Measurements from ENCODE around the gene DEFB113.
"Not testable (repeated sequence)": the region's sequence is repeated elsewhere in the genome, so short reads cannot be mapped to it uniquely, and the experiment has no call there.

DEFB113 gene

GRCh38 chr6:49944068-49944467 lies 25.4 kb downstream of the DEFB113 start:
- not testable (repeated sequence) for H3K27ac ChIP-seq (ENCODE audit: insufficient read depth, low read length, poor library complexity, severe bottlenecking); H3K27me3 ChIP-seq (replicated peaks; ENCODE audit: control insufficient read depth, insufficient read depth, low read length, poor library complexity, severe bottlenecking); DNase-seq; H3K4me1 ChIP-seq (ENCODE audit: control insufficient read depth, insufficient read depth, low read length, poor library complexity, severe bottlenecking); H3K36me3 ChIP-seq (ENCODE audit: control insufficient read depth, insufficient read depth, low read length); H3K9me3 ChIP-seq (ENCODE audit: control insufficient read depth, low read length); H3K4me3 ChIP-seq (ENCODE audit: insufficient read depth, low read depth, low read length, poor library complexity, severe bottlenecking)

GRCh38 chr6:49939993-49940498 lies 29.4 kb downstream of the DEFB113 start:
- Histone ChIP-seq H3K27me3 (replicated peaks; ENCODE audit: control insufficient read depth, insufficient read depth, low read length, poor library complexity, severe bottlenecking) (no peaks in the 10 kb centered on the region), H3K27ac (ENCODE audit: insufficient read depth, low read length, poor library complexity, severe bottlenecking) (no peak overlapping the region), H3K4me3 (ENCODE audit: insufficient read depth, low read depth, low read length, poor library complexity, severe bottlenecking) (no peak overlapping the region), H3K9me3 (ENCODE audit: control insufficient read depth, low read length) (no peaks in the 10 kb centered on the region), H3K4me1 (ENCODE audit: control insufficient read depth, insufficient read depth, low read length, poor library complexity, severe bottlenecking) (no peaks in the 10 kb centered on the region), H3K36me3 (ENCODE audit: control insufficient read depth, insufficient read depth, low read length) (no peaks in the 10 kb centered on the region)
- DNase-seq = no peak

GRCh38 chr6:49937811-49938210 lies 31.6 kb downstream of the DEFB113 start:
- no peak overlapping the region for H3K27ac ChIP-seq (ENCODE audit: insufficient read depth, low read length, poor library complexity, severe bottlenecking)
- no peak for DNase-seq
- H3K9me3 ChIP-seq (ENCODE audit: control insufficient read depth, low read length) = no peaks in the 10 kb centered on the region
- H3K4me1 ChIP-seq (ENCODE audit: control insufficient read depth, insufficient read depth, low read length, poor library complexity, severe bottlenecking) = no peaks in the 10 kb centered on the region
- no peak overlapping the region for H3K4me3 ChIP-seq (ENCODE audit: insufficient read depth, low read depth, low read length, poor library complexity, severe bottlenecking)
- H3K36me3 ChIP-seq (ENCODE audit: control insufficient read depth, insufficient read depth, low read length) = no peaks in the 10 kb centered on the region
- H3K27me3 ChIP-seq (replicated peaks; ENCODE audit: control insufficient read depth, insufficient read depth, low read length, poor library complexity, severe bottlenecking) = no peaks in the 10 kb centered on the region

- Histone ChIP-seq H3K9me3 (ENCODE audit: control insufficient read depth, low read length) (no peaks in the 10 kb centered on the region), H3K36me3 (ENCODE audit: control insufficient read depth, insufficient read depth, low read length) (no peaks in the 10 kb centered on the region), H3K27ac (ENCODE audit: insufficient read depth, low read length, poor library complexity, severe bottlenecking) (no peak overlapping the region), H3K4me1 (ENCODE audit: control insufficient read depth, insufficient read depth, low read length, poor library complexity, severe bottlenecking) (no peaks in the 10 kb centered on the region), H3K27me3 (replicated peaks; ENCODE audit: control insufficient read depth, insufficient read depth, low read length, poor library complexity, severe bottlenecking) (no peaks in the 10 kb centered on the region), H3K4me3 (ENCODE audit: insufficient read depth, low read depth, low read length, poor library complexity, severe bottlenecking) (no peak overlapping the region)
- DNase-seq = no peak
Measured at GRCh38 chr6:49937017-49937416, 32.4 kb downstream of the DEFB113 start.

DNA sequence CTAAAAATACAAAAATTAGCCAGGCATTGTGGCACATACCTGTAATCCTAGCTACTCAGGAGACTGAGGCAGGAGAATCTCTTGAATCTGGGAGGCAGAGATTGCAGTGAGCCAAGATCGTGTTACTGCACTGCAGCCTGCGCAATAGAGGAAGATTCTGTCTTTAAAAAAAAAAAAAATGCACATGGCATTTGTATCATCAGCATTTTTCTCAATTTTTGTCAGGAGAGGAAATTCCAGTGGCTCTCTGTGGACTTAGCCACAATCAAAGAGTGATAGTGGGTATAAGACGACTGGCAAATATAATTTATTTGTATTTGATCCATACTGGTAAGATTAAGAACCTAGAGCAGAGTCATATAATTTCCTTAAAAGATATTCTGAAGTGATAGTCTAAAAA lies 34.0 kb downstream of the DEFB113 start:
- Histone ChIP-seq H3K9me3 (ENCODE audit: control insufficient read depth, low read length) (no peaks in the 10 kb centered on the region), H3K36me3 (ENCODE audit: control insufficient read depth, insufficient read depth, low read length) (no peaks in the 10 kb centered on the region), H3K27ac (ENCODE audit: insufficient read depth, low read length, poor library complexity, severe bottlenecking) (no peak overlapping the region), H3K4me1 (ENCODE audit: control insufficient read depth, insufficient read depth, low read length, poor library complexity, severe bottlenecking) (no peaks in the 10 kb centered on the region), H3K4me3 (ENCODE audit: insufficient read depth, low read depth, low read length, poor library complexity, severe bottlenecking) (no peak overlapping the region), H3K27me3 (replicated peaks; ENCODE audit: control insufficient read depth, insufficient read depth, low read length, poor library complexity, severe bottlenecking) (no peaks in the 10 kb centered on the region)
- DNase-seq = no peak

- no peak for DNase-seq
- Histone ChIP-seq H3K4me3 (ENCODE audit: insufficient read depth, low read depth, low read length, poor library complexity, severe bottlenecking) (no peak overlapping the region), H3K27ac (ENCODE audit: insufficient read depth, low read length, poor library complexity, severe bottlenecking) (no peak overlapping the region), H3K27me3 (replicated peaks; ENCODE audit: control insufficient read depth, insufficient read depth, low read length, poor library complexity, severe bottlenecking) (no peaks in the 10 kb centered on the region), H3K4me1 (ENCODE audit: control insufficient read depth, insufficient read depth, low read length, poor library complexity, severe bottlenecking) (no peaks in the 10 kb centered on the region), H3K9me3 (ENCODE audit: control insufficient read depth, low read length) (no peaks in the 10 kb centered on the region), H3K36me3 (ENCODE audit: control insufficient read depth, insufficient read depth, low read length) (no peaks in the 10 kb centered on the region)
Measured at GRCh38 chr6:49934770-49935169, 34.7 kb downstream of the DEFB113 start.

DNA sequence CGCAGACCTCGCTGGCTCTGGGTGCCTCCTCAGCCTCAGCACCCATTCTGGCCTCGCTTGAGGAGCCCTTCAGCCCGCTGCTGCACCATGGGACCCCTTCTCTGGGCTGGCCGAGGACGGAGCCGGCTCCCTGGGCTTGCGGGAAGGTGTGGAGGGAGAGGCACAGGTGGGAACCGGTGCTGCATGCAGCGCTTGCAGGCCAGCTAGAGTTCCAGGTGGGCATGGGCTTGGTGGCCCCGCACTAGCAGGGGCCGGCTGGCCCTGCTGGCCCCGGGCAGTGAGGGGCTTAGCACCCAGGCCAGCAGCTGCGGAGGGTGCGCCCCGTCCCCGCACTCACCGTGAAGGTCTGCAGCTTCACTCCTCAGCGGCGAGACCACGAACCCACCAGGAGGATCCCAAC lies 35.9 kb downstream of the DEFB113 start:
- no peak for DNase-seq
- Histone ChIP-seq H3K27me3 (replicated peaks; ENCODE audit: control insufficient read depth, insufficient read depth, low read length, poor library complexity, severe bottlenecking) (no peaks in the 10 kb centered on the region), H3K36me3 (ENCODE audit: control insufficient read depth, insufficient read depth, low read length) (no peaks in the 10 kb centered on the region), H3K4me3 (ENCODE audit: insufficient read depth, low read depth, low read length, poor library complexity, severe bottlenecking) (no peak overlapping the region), H3K9me3 (ENCODE audit: control insufficient read depth, low read length) (no peaks in the 10 kb centered on the region), H3K27ac (ENCODE audit: insufficient read depth, low read length, poor library complexity, severe bottlenecking) (no peak overlapping the region), H3K4me1 (ENCODE audit: control insufficient read depth, insufficient read depth, low read length, poor library complexity, severe bottlenecking) (no peaks in the 10 kb centered on the region)

- DNase-seq = no peak
- Histone ChIP-seq H3K9me3 (ENCODE audit: control insufficient read depth, low read length) (no peaks in the 10 kb centered on the region), H3K4me3 (ENCODE audit: insufficient read depth, low read depth, low read length, poor library complexity, severe bottlenecking) (no peak overlapping the region), H3K27ac (ENCODE audit: insufficient read depth, low read length, poor library complexity, severe bottlenecking) (no peak overlapping the region), H3K4me1 (ENCODE audit: control insufficient read depth, insufficient read depth, low read length, poor library complexity, severe bottlenecking) (no peaks in the 10 kb centered on the region), H3K27me3 (replicated peaks; ENCODE audit: control insufficient read depth, insufficient read depth, low read length, poor library complexity, severe bottlenecking) (no peaks in the 10 kb centered on the region), H3K36me3 (ENCODE audit: control insufficient read depth, insufficient read depth, low read length) (no peaks in the 10 kb centered on the region)
Measured at GRCh38 chr6:49929340-49929739, 40.1 kb downstream of the DEFB113 start.

DNA sequence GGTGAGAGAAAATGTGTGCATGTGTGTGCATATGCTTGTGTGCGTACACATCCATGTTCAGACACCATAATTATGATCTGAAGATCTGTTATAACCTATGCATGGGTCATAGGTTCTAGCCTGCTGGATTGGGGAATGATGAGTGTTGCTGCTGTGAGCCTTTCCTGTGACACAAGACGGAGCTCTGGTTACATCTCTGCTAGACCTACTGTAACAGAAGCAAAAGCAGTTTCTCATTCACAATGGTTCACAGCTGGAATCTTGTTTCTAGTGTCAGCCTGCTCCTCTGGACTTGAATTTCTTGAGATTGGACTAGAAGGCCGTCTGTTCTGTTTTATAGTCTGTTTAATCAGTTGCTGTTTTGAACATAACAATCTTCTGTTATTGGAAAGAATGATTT lies 45.6 kb downstream of the DEFB113 start:
- Histone ChIP-seq H3K4me1 (ENCODE audit: control insufficient read depth, insufficient read depth, low read length, poor library complexity, severe bottlenecking) (no peaks in the 10 kb centered on the region), H3K27ac (ENCODE audit: insufficient read depth, low read length, poor library complexity, severe bottlenecking) (no peak overlapping the region), H3K36me3 (ENCODE audit: control insufficient read depth, insufficient read depth, low read length) (no peaks in the 10 kb centered on the region), H3K4me3 (ENCODE audit: insufficient read depth, low read depth, low read length, poor library complexity, severe bottlenecking) (no peak overlapping the region), H3K27me3 (replicated peaks; ENCODE audit: control insufficient read depth, insufficient read depth, low read length, poor library complexity, severe bottlenecking) (no peaks in the 10 kb centered on the region), H3K9me3 (ENCODE audit: control insufficient read depth, low read length) (no peaks in the 10 kb centered on the region)
- no peak for DNase-seq

GRCh38 chr6:49919935-49920644 lies 49.3 kb downstream of the DEFB113 start:
- Histone ChIP-seq H3K27ac (ENCODE audit: insufficient read depth, low read length, poor library complexity, severe bottlenecking) (no peak overlapping the region), H3K4me1 (ENCODE audit: control insufficient read depth, insufficient read depth, low read length, poor library complexity, severe bottlenecking) (no peaks in the 10 kb centered on the region), H3K27me3 (replicated peaks; ENCODE audit: control insufficient read depth, insufficient read depth, low read length, poor library complexity, severe bottlenecking) (no peaks in the 10 kb centered on the region), H3K36me3 (ENCODE audit: control insufficient read depth, insufficient read depth, low read length) (no peaks in the 10 kb centered on the region), H3K4me3 (ENCODE audit: insufficient read depth, low read depth, low read length, poor library complexity, severe bottlenecking) (no peak overlapping the region), H3K9me3 (ENCODE audit: control insufficient read depth, low read length) (no peaks in the 10 kb centered on the region)
- no peak for DNase-seq

Data from effector memory CD4-positive, alpha-beta T cell (primary cell).